Measurements from ENCODE around the gene LOXHD1.

Gene LOXHD1

DNA sequence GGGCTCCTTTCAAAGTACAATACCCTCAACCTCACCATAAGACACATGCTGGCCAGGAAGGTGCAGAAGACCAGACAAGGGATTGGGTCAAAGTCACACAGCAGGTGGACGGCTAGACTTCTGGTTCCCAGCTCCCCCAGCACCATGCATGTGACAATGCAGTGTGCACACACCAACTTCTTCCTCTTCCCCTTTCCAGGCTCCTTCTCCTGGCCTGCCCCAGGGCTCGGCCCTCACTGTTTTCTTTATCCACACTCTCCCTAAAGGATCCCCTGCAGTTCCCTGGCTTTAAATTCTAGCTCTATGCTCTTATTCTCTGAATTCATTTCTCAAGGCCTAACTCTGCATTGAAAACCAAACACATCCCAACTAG, 82.3 kb downstream of the LOXHD1 start:
- DNase-seq (ENCODE audit: low read depth, low spot score): no peak

DNA sequence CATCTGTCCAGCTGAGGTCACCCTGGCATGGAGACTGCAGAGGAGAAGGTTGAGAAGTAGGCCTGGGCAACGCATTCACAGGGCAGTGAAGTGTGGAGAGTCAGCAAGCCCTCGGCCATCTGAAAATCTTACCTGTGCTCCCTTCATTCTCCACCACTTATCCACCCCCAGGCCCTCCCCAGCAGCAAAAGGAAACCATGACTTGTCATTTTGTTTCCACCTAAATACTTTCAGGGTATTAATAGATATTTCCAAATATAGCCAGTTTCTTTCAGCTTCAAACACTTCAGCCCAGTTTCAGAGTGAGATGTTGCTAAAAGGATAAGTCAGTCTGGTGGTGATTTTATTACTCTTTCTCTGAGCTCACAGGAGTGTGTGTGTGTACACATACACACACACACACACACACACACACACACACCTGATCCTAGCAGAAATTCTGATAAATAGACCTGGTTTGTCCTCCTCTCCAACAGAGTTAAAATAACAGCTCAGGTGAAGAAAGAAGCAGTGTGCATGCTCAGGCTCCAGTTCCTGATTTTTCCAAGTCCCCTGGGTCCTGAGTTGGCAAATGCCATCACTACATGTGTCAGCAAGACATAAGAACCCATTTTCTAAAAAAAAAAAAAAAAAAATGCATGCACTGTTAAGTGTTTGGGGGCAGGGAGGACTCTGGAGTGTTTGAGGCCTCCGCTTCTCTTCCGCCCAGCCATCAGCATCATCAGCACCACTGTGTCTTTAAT, 82.8 kb downstream of the LOXHD1 start:
- DNase-seq (ENCODE audit: low read depth, low spot score): no peak

DNA sequence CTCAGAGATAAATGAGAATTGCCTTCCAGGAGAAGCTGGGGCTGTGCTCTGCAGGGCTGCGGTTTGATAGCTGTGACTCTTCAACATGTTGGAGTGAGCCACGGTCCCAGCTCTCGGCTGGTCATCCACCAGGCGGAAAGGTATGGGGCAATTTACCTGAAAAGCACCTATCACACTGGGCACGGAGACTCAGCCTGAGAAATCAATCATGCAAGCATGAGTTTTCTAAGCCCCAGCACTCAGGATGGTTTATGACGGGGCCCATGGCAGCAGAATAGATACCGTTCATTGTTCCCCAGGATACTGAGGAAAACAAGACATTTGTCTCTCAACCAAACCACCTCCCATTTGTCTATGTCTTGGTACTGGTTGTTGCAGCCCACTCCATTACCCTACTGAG, 83.9 kb downstream of the LOXHD1 start:
- no peak for DNase-seq (ENCODE audit: low read depth, low spot score)

DNA sequence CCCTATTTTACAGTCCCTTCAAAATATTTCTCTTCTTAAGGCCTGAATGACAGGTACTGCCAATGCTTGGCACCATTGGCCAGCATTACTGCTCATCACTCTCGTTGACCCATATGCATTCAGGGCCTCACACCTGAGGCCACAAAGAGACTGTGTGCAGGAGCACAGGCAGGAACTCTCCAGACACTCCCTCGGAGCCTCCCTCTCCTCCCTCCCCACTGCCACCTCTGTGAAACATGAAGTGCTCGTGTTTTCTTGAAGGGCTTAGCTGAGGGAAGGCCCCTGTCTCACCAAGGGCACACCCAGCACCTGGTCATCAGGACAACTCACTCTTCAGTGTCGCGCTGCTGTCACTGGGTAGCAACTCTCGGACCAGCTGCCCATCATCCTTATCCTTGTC, 85.3 kb downstream of the LOXHD1 start:
- DNase-seq (ENCODE audit: low read depth, low spot score): no peak

DNA sequence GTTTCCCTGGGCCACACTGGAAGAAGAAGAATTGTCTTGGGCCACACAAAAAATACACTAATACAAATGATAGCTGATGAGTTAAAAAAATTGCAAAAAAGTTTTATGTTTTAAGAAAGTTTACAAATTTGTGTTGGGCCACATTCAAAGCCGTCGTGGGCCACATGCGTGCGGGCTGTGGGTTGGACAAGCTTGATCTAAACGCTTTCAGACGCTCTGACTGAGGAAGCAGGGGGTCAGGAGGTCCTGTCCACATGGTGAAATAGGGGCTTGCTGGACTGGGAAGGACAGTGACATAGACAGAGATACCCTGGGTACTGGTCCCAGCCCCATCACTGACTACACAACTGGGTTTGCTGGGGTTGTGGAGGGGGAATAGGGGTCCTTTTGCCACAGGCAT, 86.4 kb downstream of the LOXHD1 start:
- no peak for DNase-seq (ENCODE audit: low read depth, low spot score)

DNA sequence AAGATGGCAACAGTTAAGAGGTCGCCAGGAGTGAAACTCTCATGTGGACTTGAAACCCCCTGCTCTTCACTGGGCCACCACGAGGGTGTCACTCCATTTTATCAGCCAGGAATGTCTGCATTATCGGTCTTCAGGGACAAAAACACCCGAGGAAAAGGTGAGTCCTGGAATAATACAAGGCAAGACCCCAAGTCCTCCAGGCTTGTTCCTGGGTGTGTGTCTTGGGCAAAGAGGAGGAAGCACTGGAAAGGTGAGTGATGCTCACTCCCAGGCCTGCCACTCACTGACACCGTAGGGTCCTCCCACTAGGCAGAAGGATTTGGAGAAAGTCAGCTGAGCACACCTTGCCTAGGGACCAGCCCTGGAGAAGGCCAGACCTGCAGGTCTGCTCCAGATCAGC, 86.9 kb downstream of the LOXHD1 start:
- DNase-seq (ENCODE audit: low read depth, low spot score): no peak

DNA sequence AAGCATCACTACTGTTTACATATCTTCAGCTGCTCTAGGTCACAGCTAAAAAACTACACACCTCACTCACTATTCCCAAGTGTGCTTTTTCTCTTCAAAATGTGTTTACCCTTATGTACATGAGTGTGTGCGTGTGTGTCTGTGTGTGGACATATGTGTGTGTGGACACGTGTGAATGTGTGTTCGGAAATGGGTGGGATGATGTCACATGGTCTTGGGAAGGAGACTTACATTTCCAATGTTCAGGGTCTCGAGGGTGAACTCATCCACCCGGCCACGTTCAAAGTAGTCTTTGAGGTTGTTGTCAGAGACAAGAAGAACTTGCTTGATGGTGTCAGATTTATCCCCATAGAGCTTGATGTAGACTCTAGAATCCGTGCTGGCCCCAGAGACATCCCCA, 87.8 kb downstream of the LOXHD1 start:
- DNase-seq (ENCODE audit: low read depth, low spot score): no peak

DNA sequence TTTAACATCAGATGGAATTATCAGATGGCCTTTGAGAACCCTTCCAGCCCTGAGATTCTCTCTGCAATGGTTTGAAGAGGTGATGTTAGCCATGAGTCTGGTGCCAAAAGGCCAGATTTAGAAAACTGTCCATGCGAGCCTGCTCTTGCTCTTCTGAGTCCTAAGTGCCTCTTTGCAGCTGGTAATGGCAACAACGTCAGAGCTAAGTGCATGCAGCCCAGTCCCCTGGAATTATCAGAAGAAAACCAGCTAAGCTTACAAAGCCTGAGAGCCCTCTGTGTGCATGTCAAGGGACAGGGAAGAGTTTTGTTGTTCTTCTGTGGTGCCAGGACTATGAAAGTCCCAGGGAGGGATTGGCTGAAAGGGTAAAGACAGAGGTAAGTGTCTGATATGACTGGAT, 89.8 kb downstream of the LOXHD1 start:
- no peak for DNase-seq (ENCODE audit: low read depth, low spot score)

DNA sequence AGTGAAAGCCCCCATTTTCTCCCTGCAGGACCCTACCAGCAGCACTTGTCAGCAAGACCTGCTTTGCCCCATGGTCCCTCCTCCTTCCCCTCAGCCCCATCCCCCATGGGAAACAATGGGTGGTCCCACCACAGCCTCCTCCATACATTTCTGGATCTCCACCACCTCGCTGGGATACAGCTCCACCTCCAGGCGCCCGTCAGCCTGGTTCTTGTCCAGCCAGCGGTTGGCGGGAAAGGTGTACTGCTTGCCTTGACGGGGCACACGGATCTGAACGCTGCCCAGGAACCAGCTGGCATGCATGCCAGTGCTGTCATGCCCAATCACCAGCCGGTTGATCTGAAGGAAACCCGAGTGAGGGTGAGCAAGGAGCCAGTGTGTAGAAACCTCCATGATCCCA, 90.9 kb downstream of the LOXHD1 start:
- DNase-seq (ENCODE audit: low read depth, low spot score): no peak

DNA sequence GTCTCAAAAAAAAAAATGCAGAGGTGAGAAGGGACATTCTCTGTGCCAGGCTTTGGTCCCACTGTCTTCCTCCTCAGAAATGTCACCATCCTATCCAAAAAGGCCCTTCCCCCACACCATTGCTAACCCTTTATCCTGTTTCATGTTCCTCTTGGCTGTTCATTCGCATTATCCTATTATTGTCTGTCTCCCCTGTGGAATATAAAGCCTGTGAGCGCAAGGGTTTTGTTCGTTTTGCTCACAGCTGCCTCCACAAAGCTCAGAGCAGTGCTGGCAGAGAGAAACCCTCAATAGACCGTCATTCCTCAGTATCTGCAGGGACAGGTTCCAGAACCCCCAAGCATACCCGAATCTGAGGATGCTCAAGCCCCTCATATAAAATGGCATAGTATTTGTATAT, 91.8 kb downstream of the LOXHD1 start:
- DNase-seq (ENCODE audit: low read depth, low spot score): no peak

DNA sequence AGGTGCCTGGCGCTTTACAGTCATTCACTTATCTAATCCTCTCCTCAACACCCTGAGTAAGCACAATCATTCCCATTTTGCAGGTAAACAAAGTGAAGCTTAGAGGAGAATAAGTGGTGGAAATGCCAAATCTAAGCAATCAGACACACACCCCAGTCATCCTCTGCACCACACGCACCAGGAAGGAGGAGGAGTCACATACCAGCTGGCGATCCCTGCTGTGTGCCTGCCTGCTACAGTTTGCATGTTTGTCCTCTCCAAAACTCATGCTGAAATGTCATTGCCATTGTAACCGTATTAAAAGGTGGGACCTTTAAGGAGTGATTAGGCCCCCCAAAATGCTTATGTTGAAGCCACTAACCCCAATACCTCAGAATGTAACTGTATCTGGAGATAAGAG, 93.7 kb downstream of the LOXHD1 start:
- no peak for DNase-seq (ENCODE audit: low read depth, low spot score)

DNA sequence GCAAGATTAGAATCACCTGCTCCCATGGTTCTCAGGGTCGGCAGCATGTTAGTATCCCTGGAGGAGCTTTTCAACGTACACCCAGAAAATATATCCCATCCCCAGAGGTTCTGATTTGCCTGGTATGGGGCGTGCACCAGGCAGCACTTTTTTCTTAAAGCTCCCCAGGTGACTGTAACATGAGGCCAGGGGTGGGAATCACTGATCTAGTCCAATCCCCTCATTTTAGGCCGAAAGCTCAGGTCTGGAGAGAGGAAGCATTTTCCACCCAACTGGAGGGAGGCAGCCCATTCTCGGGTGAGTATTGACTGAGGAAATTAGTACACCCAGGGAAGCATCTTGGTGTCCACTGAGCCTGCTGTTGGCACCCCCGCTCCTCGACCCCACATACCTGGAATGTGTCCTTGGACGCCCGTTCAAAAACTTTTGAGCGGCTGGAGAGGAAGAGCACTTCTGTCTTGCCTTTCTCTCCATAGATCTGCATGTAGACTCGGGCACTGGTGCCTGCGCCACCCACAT, 94.3 kb downstream of the LOXHD1 start:
- no peak for DNase-seq (ENCODE audit: low read depth, low spot score)

DNA sequence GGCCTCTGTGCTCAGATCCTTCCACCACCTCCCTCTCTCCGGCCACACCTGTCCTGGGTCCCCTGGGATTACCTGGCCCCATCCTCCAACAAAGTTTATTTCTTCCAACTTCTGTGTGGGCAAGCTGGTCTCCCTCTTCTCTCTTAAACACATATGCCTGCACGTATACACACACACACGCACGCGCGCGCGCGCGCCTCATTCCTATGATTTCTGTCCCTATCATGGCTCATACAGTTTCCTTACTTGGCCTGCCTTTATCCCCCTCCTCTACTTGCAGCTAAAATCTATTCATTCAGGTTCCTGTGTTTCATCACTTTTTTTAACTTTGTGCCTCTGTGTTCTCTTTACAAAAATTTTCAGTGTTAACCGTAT, 96.4 kb downstream of the LOXHD1 start:
- DNase-seq (ENCODE audit: low read depth, low spot score): no peak

DNA sequence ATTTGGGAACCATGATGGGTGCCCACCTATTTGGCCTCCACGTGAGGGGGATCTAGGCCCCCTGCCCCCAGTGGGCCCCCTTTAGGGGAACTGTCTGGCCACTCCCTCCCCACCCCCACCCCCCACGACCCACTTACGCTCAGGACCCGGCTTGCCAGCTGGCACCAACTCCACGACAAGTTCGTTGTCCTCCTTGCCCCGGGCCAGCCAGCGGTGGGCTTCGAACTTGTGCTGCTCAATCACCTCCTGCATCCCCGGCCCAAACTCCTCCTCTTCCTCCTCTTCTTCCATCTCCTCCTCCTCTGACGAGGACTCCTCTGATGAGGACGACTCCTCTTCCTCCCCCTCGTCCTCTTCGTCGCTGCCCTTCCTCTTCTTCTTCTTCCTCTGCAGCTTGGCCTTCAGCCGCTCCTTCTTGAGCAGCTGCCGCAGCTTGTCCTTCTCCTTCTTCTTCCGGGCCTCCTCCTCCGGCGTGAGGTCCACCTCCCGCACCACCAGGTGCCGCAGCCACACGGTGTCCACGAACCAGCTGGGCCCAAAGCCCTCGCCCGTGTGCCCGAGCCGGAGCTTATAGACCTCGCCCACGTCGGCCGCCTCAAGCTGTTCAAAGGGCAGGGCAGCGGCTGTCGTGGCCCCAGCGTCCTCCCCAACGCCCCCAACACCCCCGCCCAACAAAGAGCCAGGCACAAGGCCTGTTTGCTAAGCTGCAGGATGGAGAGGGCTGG, 96.9 kb downstream of the LOXHD1 start:
- DNase-seq (ENCODE audit: low read depth, low spot score): no peak

DNA sequence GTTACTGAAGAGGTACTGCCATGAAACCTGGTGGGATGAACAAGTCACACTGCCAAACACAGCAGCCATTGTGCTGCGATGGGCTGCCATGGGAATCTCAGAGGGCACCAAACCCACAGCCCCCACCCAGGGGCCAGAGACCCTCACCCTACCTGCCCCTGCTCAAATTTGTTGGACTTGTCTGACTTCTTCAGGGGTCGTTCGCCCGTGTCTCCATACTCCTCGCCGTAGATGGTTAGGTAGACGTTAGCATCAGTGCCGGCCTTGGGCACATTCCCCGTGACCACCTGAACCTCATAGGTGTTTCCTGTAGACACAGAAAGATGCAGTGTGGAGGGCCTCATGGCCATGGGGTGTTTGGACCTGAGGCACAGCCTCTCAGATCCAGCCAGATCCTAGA, 97.7 kb downstream of the LOXHD1 start:
- DNase-seq (ENCODE audit: low read depth, low spot score): no peak

DNA sequence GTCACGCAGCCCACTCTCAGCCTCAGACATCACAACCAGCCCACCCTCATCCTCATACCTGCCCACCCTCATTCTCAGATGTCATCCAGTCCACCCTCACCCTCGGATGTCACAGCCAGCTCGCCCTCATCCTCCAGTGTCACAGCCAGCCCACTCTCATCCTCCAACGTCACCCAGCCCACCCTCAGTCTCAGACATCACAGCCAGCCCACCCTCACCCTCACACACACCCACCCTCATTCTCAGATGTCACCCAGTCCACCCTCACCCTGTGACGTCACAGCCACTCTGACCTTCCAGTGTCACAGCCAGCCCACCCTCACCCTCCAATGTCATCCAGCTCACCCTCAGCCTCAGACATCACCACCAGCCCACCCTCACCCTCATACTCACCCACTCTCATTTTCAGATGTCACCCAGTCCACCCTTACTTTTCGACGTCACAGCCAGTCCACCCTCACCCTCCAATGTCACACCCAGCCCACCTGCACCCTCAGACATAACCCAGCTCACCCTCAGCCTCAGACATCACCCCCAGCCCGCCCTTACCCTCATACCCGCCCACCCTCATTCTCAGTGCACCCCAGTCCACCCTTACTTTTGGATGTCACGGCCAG, 100.3 kb downstream of the LOXHD1 start:
- DNase-seq (ENCODE audit: low read depth, low spot score): no peak

DNA sequence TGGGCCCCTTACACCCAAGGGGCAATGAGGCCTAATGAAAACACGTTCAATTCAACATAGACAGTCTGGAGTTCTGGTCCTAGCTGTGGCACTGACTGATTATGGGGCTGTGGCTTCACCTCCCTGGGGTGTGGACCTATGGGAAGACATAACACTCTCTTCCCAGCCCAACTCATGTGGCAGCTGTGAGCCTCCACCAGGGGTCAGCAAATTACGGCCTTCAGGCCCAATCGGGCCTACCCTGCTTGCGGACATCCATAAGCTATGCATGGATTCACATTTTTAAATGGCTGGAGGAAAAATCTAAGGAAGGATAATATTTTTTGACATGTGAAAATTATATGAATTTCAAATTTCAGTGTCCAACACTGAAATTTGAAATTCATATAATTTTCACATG, 101.3 kb downstream of the LOXHD1 start:
- DNase-seq (ENCODE audit: low read depth, low spot score): no peak

DNA sequence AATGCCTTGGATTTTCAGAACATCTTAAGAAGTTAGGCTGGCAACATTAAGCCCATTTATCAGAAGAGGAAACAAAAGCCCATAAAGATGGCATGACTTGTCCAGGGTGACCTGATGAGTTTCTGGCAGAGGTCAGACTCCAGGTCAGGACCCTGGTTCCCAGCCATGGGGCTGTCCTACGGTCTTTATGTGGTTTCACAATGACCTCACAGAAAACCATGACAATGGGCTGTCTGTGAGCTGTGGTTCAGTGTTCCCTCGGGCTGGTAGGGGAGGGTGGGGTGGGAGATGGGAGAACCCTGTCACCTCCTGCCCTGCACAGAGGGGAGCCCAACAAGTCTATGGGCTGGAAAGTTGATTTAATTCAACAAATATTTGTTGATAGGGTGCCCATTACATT, 101.8 kb downstream of the LOXHD1 start:
- no peak for DNase-seq (ENCODE audit: low read depth, low spot score)

DNA sequence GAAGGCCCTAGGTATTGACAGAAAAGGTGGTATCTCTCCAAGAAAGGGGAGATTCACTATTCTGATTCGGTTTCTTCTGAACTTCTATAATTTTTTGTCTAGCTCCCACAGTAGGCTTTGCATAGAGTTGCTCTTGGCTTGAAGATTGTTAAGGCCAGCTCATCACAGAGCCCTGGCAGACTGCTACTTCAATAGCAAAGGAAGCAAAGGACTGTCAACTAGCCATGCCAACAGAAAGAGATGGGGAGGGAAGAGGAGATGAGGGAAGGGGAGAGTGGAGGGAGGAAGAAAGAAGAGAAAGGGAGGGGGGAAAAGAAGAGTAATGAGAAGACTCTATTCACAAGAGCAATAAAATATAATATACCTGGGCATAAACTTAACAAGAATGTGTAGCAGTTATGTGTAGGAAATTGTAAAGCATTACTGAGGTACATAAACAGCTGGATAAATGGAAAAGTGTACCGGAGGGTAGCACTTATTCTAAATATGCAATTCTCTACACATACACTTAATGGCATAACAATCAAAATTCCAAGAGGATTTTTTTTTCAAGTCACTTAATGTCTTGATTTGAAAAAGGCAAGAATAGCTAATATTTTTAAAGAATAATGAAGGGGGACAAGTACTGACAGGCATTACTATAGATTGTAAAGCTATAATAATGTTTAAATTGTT, 102.5 kb downstream of the LOXHD1 start:
- no peak for DNase-seq (ENCODE audit: low read depth, low spot score)

DNA sequence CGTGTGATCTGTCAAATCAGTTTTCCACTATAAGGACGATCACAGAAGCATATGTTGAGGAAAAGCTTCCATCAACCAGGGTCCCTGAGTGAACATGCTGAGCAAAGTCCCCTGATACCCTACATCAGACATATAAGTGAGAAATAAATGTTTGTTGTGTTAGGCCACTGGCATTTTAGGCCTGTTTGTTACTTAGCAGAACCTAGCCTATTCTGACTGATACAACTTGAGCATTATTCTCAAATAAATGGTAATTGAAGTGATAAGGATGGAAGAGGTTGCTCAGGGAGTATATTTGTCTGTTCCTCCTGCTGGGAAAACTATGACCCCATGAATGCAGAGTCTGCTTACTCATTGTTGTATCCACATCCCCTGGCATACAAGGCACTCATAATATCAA, 106.4 kb downstream of the LOXHD1 start:
- no peak for DNase-seq (ENCODE audit: low read depth, low spot score)

DNA sequence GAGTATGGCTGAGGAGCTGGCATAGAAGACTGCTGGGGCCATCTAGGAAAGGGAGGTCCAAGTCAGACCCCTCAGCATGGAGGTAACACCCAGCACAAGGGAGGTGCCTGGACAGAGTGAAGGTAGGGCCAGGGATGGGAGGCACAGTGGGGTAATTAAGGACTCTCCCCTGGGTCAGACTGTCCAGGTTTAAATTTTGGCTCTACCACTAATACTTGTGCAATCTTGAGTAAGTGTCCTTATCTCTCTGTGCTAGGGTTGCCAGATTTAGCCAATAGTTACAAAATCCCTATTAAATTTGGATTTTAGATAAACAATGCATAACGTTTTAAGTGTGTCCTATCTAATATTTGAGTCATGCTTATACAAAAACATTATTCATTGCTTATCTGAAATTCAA, 109.5 kb downstream of the LOXHD1 start:
- no peak for DNase-seq (ENCODE audit: low read depth, low spot score)

DNA sequence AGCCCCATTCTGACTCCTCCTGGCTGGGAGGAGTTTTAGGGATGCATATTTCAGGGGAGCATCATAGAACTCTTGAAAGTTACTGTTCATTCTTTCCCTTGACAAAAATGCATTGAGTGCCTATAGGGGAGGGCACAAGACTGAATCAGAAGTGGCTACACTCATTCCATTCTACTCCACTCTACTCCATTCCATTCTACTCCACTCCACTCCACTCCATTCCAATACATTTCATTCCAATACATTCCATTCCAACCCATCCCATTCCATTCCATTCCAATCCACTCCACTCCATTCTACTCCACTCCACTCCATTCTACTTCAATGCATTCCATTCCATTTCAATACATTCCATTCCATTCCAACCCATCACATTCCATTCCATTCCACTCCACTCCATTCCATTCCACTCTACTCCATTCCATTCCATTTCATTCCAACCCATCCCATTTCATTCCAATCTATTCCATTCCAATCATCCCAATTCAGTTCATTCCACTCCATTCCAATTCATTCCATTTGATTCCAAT, 110.8 kb downstream of the LOXHD1 start:
- no peak for DNase-seq (ENCODE audit: low read depth, low spot score)
